ENCODE results near the gene SPNS2. TPM values are rescaled to one million over a fixed set of nuclear protein-coding genes. Genes with fewer than 3 reads are reported as not detected.

SPNS2 gene
- total and polyA plus RNA-seq, 2 donors (not counting 1 experiment from before 2014, with no cell fraction given) = 0.48 TPM; not detected in 1

GRCh38 chr17:4449736-4450135, 48.9 kb upstream of the SPNS2 start:
- Histone ChIP-seq H4K20me1 (ENCODE audit: control insufficient read depth, insufficient read depth, low read length, poor library complexity, severe bottlenecking) (no peaks in the 10 kb centered on the region), H3K4me2 (replicated peaks; ENCODE audit: low read depth, low read length, poor library complexity, severe bottlenecking) (no peak overlapping the region), H3K27me3 (replicated peaks in 1 of 4; ENCODE audit: control extremely low read depth in 1 of 4, control insufficient read depth in 3 of 4, insufficient read depth in 4 of 4, low read length in 3 of 4) (no peaks in the 10 kb centered on the region), H3K36me3 (replicated peaks in 1 of 2; ENCODE audit: control extremely low read depth in 1 of 2, control insufficient read depth in 1 of 2, extremely low read depth in 1 of 2, insufficient read depth in 2 of 2, low read length in 1 of 2) (no peaks in the 10 kb centered on the region), H3K4me1 (ENCODE audit: control insufficient read depth in 2 of 2, insufficient read depth in 2 of 2, low read length in 2 of 2) (no peaks in the 10 kb centered on the region), H3K4me3 (ENCODE audit: control extremely low read depth in 1 of 5, extremely low read depth in 1 of 5, insufficient read depth in 1 of 5, low read depth in 2 of 5, low read length in 4 of 5) (no peak overlapping the region), H3K9ac (ENCODE audit: low read length) (no peak overlapping the region), H2AFZ (ENCODE audit: insufficient read depth, low read depth, low read length, poor library complexity, severe bottlenecking) (no peak overlapping the region), H3K9me3 (ENCODE audit: control extremely low read depth in 1 of 3, control insufficient read depth in 2 of 3, insufficient read depth in 1 of 3, low read length in 2 of 3) (no peaks in the 10 kb centered on the region), H3K79me2 (ENCODE audit: control insufficient read depth, insufficient read depth, low read length) (no peaks in the 10 kb centered on the region), H3K27ac (ENCODE audit: low read length in 2 of 2) (no peak overlapping the region)
- TF ChIP-seq EZH2 (IDR thresholded peaks at IDR 0.05; ENCODE audit: borderline replicate concordance, insufficient read depth, low read depth, low read length, poor library complexity, severe bottlenecking) (no peak), CTCF (IDR thresholded peaks at IDR 0.05) (no peak)
- WGBS (ENCODE audit: insufficient coverage) = 66% methylated on average over 10 of the region's 11 CpGs
- ChIA-PET POLR2A (no interaction called here), CTCF (no interaction called here)
- Mint-ChIP-seq H3K4me1 (no peaks in the 10 kb centered on the region), H3K27me3 (peaks cover 8% of the 10 kb centered on the region), H3K9me3 (ENCODE audit: insufficient read depth) (no peaks in the 10 kb centered on the region), H3K27ac (no peak overlapping the region), H3K4me3 (no peak overlapping the region)
- intact Hi-C loops (cut with micrococcal nuclease) = no loop called here
- ATAC-seq (ENCODE audit: low read depth) = no peak
- DNase-seq = no peak

- POLR2A ChIA-PET = no interaction called here
- no peaks in the 10 kb centered on the region for H3K9me3 Mint-ChIP-seq (ENCODE audit: insufficient read depth)
- ATAC-seq (ENCODE audit: low read depth) = no peak
These were observed 47.9 kb upstream of the SPNS2 start for GRCh38 chr17:4450710-4451316.

More at GRCh38 chr17:4450710-4451316, 47.9 kb upstream of the SPNS2 start:
- H3K27me3 Mint-ChIP-seq = peaks cover 8% of the 10 kb centered on the region
- Histone ChIP-seq H3K36me3 (replicated peaks in 1 of 2; ENCODE audit: control extremely low read depth in 1 of 2, control insufficient read depth in 1 of 2, extremely low read depth in 1 of 2, insufficient read depth in 2 of 2, low read length in 1 of 2) (no peaks in the 10 kb centered on the region), H3K27me3 (replicated peaks in 1 of 4; ENCODE audit: control extremely low read depth in 1 of 4, control insufficient read depth in 3 of 4, insufficient read depth in 4 of 4, low read length in 3 of 4) (no peaks in the 10 kb centered on the region), H3K4me1 (ENCODE audit: control insufficient read depth in 2 of 2, insufficient read depth in 2 of 2, low read length in 2 of 2) (no peaks in the 10 kb centered on the region), H3K9ac (ENCODE audit: low read length) (no peak overlapping the region), H3K4me3 (ENCODE audit: control extremely low read depth in 1 of 5, extremely low read depth in 1 of 5, insufficient read depth in 1 of 5, low read depth in 2 of 5, low read length in 4 of 5) (no peak overlapping the region), H4K20me1 (ENCODE audit: control insufficient read depth, insufficient read depth, low read length, poor library complexity, severe bottlenecking) (no peaks in the 10 kb centered on the region), H2AFZ (ENCODE audit: insufficient read depth, low read depth, low read length, poor library complexity, severe bottlenecking) (no peak overlapping the region), H3K27ac (ENCODE audit: low read length in 2 of 2) (no peak overlapping the region), H3K79me2 (ENCODE audit: control insufficient read depth, insufficient read depth, low read length) (no peaks in the 10 kb centered on the region), H3K4me2 (replicated peaks; ENCODE audit: low read depth, low read length, poor library complexity, severe bottlenecking) (no peak overlapping the region), H3K9me3 (ENCODE audit: control extremely low read depth in 1 of 3, control insufficient read depth in 2 of 3, insufficient read depth in 1 of 3, low read length in 2 of 3) (no peaks in the 10 kb centered on the region)
- intact Hi-C loops (cut with micrococcal nuclease) = no loop called here
- H3K4me3 Mint-ChIP-seq = no peak overlapping the region
- CTCF ChIA-PET = no interaction called here
- no peak for TF ChIP-seq CTCF (IDR thresholded peaks at IDR 0.05)
- no peak for TF ChIP-seq EZH2 (IDR thresholded peaks at IDR 0.05; ENCODE audit: borderline replicate concordance, insufficient read depth, low read depth, low read length, poor library complexity, severe bottlenecking)
- no peak overlapping the region for H3K27ac Mint-ChIP-seq
- DNase-seq = no peak
- H3K4me1 Mint-ChIP-seq = no peaks in the 10 kb centered on the region
- WGBS (ENCODE audit: insufficient coverage) = 93% methylated on average over 11 of the region's 14 CpGs

Measured in B cell (primary cell).